DMS114 treated with DMSO at 0.1 percent for 48 hours (cell line): ENCODE results near the gene OR5H2.
"Not testable (repeated sequence)": the region's sequence is repeated elsewhere in the genome, so short reads cannot be mapped to it uniquely, and the experiment has no call there.

ENCODE experiments used
- DNase-seq: peaks from one replicate; lab custom pipeline; 2025; ENCODE audit not compliant: unreplicated experiment; lab: John Stamatoyannopoulos, UW

Gene OR5H2

DNA sequence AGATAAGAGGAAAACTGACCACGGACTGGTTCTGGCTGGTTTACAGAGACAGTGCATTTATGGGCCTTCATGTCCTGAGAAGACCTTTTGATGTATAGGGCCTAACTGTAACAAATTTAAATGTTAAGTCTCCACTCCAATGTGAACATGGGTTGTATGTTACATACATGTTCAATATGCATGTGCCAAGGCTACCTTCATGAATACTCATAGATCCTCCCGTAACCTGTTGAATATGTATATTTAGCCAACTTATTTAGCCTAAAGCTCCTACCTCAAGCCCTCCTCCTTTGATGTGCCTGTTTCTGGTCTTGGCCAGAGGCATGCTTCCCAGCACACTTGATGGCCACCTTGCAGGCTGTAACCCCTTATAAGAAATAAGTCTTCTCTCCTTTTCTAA, at the start of gene OR5H2:
TSS of gene OR5H2 (plus strand) at position 301 of the 400 bp plus-strand sequence. CDS start 398 bp downstream, outside the sequence.
- DNase-seq, result no peak

DNA sequence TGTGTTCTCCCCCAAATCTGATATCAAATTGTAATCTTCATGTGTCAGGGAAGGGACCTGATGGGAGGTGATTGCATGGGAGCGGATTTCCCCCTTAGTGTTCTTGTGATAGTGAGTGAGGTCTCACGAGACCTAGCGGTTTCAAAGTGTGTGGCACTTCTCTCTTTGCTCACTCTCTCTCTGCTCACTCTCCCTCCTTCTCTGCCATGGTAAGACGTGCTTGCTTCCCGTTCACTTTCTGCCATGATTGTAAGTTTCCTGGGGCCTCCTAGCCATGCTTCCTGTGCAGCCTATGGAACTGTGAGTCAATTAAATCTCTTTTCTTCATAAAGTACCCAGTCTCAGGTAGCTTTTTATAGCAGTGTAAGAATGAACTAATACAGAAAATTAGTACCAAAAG, 48.8 kb upstream of the OR5H2 start:
- no peak for DNase-seq

DNA sequence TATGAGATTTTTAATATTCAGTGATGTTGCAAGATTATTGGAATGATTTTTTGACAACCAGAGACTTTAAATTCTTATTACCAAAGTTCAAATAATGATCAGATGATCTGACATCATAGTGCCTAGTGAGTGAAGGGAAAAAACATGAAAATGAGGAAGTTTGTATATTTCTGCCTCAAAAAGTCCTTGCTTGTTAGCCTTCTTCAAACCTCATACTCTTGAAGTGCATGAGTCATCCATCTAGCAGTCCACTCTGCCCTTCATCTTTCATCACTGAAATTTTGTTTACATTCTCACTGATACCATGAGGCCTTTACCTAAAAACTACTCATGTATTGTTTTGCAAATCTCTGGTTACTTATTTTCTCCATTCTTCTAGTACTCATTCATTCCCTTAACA, 42.2 kb upstream of the OR5H2 start:
- DNase-seq, result no peak

DNA sequence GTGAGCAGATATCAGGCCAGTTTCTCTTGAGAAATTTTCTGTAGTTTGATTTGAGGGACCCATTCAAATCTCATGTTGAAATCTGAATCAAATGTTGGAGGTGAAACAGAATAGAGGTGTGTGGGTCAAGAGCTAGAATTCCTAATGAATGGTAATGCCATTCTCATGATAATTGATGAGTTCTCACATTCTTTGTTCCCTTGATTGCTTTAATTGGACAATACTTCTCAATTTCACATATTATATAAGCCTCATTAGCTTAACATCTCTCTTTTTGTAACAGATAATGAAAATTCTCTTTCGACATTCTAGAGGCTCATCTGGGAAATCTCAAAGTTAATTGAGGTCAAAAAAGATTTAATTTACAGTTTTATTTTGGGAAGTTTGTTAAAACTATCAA, 40.1 kb upstream of the OR5H2 start:
- no peak for DNase-seq

DNA sequence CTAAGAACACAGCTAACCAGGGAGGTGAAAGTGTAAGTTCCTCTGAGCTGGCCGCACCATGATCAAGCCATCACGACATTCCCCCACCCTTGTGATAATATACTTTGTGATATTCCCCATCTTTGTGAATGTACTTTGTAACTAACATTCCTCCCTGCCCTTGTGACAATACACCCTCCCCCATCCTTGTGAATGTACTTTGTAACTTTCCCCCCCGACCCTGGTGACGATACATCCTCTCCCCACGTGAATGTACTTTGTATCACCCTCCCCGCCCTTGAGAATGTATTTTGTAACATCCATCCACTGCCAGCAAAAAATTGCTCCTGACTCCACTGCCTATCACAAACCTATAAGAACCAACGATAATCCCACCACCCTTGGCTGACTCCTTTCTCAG, 38.5 kb upstream of the OR5H2 start:
- no peak for DNase-seq

DNA sequence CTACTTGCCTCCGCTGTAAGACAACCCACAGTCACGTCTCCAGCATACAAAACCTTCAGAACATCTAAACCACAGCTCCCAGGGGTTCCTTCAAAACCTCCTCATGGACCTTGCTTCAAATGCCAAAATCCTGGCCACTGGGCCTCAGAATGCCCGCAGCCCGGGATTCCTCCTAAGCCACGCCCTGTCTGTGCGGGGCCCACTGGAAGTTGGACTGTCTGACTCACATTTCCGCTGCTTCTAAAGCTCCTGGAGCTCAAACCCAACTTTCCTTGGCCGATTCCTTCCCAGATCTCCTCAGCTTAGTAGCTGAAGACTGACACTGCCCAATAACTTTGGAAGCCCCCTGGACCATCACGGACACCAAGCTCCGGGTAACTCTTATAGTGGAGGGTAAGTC, 36.2 kb upstream of the OR5H2 start:
- DNase-seq, result no peak

DNA sequence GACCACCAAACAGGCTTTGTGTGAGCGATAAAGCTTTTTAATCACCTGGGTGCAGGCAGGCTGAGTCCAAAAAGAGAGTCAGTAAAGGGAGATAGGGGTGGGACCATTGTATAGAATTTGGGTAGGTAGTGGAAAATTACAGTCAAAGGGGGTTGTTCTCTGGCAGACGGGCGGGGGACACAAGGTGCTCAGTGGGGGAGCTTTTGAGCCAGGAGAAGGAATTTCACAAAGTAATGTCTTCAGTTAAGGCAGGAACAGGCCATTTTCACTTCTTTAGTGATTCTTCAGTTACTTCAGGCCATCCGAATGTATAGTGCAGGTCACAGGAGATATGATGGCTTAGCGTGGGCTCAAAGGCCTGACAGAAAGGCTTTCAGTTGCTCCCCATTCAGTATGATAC, 26.3 kb upstream of the OR5H2 start:
- not testable (repeated sequence) for DNase-seq

DNA sequence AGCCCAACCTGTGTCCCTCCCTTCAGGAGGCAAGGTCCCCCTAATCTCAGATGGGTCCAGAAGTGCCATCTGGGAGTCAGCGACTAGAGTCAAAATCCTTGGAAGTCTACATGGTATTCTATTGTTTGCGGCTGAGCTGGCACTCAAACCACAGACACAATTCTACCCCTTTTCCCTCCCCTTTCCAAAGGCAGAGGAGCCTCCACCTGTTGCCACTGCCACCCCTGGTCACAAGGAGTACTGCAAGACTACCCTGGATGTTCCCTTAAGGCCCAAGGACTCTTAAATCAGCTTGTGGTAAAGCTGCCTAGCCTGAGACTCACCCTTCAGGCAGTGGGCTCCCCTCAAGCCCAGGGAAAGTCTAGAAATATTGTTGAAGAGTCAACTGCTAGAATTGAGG, 22.6 kb upstream of the OR5H2 start:
- no peak for DNase-seq

DNA sequence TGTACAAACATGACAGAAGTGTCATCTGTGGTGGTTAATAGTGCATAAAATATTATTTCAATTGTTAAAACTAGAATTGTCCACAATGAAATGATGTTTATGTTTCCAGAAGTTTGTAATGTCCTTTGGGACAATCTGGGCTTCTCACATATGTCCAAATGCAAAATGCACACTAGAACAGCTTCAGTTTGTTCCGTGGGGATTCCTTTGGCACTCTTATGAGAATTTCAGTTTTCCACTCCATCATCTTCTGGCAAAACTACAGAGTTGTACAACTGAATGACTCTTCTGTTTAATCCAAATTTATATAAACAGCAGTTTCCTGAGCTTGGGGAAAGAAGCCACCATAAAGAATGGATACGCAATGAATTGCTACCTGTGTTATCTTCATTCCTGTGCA, 20.3 kb upstream of the OR5H2 start:
- no peak for DNase-seq

DNA sequence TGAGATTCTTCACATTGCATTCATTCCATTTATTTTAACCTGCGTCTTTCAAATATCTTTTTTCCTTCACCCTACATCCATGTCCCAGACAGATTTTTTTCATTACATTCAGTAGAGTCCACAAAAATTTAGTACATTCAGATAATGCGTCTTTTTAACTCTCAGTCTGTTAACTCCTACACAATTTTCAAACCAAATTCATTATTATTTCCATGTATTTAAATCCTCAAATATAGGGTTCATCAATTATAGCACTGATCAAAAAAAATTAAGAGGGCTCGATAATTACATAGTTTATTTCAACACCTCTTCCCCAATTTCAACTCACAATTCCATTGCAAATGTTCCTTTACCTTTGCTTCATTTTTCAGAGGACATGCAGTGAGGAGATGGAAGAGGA, 18.4 kb upstream of the OR5H2 start, which contains the start of gene OR5H6:
TSS of gene OR5H6 (plus strand) at position 301 of the 400 bp plus-strand sequence. CDS start at position 390, 89 bp downstream.
- no peak for DNase-seq

DNA sequence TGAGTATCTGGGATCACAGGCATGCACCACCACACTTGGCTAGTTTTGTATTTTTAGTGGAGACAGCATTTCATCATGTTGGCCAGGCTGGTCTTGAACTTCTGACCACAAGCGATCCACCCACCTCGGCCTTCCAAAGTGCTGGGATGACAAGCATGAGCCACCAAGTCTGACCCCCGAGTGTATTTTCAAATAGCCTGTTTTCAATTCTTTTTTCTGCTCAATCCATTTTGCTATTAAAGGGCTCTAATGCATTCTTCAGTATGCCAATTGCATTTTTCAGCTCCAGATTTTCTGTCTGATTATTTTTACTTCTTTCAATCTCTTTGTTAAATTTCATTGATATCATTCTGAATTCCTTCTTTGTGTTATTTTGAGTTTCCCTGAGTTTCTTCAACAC, 12.5 kb upstream of the OR5H2 start:
- no peak for DNase-seq

DNA sequence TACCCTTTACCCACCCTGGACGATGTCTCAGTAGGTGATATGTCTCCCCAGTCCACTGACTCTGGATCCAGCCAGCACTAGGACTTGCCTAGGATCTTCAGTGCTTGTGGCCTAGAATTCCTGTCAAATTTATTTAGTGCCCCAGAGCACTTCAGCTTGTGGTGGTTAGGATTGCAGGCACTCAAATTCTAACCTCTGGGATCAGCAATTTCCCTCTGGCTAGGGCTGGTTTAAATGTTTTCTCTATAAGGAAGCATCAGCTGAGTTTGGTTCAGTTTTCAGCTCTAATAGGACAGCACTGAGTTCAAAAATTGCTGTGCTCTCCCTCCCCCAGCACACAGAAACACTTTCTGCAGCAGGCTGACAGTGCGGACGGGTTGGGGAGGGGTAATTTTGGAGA, 10.2 kb upstream of the OR5H2 start:
- no peak for DNase-seq

DNA sequence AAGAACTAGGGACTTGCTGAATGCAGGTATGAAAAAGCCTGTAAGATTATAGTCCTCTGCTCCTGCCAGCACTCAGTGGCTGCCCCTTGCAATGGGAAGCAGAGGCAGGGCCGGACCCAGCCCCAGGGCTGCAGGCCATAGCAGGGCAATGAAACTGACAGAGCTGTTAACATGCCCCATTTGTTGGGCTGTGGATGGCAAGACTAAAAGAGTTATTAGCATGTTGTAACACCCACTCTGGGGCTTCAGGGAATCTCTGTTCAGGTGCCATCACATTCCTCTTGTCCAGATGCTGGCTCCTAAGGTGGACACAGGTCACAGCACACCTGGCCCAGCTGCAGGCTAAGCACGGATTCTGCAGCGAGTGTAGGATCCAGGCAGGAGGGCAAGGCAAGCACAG, 7.4 kb upstream of the OR5H2 start:
- DNase-seq, result no peak

DNA sequence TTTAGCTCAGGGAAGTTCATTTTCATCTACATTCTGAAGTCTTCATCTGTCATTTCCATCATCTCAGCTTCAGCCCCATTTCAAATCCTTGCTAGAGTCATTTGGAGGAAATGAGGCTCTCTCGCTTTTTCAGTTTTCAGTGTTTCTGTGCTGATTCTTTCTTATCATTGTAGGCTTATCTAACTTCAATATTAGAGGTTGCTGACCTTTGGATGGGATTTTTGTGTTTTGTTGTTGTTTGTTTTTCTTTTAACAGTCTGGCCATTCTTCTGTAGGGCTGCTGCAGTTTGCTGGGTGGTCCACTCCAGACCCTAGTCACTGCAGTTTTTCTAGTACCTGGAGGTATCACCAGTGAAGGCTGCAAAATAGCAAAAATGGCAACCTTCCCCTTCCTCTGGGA, 8.6 kb downstream of the OR5H2 start:
- DNase-seq, result no peak

DNA sequence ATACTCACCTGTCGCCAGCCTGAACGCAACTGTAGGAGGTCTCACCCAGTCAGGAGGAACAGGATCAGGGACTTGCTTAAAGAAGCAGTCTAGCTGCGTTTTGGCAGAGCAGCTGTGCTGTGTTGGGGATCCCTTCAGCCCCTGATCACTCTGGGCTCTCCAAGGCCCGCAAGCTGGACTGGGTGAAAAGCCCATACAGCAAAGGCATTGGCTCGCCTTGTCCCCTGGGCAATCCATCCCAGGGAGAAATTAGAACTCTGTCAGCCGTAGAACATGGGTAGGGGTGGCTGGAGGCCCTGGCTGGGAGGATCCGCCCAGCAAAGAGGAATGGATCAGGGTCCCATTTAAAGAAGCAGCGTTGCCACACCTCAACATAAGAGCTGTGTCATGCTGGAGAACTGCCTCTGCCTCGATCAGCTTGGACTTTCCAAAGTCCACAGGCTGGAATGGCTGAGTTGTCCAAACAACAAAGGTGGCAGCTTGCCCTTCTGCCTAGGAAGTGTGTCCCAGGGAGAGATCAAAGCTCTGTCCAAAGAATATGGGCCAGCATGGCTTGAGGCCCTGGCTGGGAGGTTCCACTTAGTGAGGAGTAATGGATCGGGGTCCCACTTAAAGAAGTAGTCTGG, 9.1 kb downstream of the OR5H2 start:
- DNase-seq, result no peak

DNA sequence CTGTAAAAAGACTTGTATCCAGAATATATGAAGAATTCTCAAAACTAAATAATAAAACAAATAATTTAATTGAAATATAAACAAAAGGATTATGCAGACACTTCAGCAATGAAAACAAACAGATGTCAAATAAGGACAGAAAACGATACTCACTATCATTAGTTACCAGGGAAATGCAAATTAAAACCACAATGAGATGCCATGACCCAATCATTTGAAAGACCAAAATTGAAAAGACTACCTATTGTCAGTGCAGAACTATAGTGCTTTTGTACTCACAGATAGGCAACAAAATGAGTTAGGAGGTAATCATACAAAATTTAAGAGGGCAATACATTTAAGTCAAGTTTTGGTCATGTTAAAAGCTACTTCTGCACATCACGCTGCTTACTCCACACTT, 39.8 kb downstream of the OR5H2 start:
- DNase-seq, result no peak

DNA sequence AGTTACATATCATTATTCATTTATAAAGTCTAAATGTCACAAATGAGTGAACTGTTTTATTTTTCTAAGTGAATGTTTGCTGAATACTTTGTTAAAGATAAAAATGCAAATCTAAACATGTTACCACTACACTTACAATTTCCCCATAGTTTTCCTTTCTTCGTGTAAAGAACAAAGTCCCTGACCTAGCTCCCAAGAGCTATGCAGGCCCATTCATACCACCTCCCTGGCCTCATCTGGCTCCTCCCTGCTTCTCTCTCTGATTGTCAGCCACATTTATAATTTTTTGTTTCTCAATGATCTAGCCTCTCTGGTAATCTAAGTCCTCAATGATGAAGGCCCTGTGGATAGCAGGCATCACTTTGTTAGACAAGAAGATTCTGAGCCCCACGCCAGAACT, 40.4 kb downstream of the OR5H2 start:
- DNase-seq, result no peak

DNA sequence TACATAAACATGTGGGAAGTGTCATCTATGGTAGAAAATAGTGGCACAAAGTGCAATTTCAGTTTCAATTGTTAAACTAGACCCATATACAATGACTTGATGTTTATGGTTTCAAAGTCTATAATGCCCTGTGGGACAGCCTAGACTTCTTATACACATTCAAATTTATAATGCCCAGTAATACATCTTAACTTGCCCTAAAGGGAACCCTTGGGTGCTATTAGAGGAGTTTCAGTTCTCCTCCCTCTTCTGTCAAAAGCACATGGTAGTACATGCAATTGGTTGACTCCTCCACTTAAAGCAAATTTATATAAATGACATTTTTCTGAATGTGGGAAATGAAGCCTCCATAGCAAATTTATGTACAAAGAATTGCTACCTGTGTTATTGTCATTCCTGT, 41.1 kb downstream of the OR5H2 start:
- no peak for DNase-seq

DNA sequence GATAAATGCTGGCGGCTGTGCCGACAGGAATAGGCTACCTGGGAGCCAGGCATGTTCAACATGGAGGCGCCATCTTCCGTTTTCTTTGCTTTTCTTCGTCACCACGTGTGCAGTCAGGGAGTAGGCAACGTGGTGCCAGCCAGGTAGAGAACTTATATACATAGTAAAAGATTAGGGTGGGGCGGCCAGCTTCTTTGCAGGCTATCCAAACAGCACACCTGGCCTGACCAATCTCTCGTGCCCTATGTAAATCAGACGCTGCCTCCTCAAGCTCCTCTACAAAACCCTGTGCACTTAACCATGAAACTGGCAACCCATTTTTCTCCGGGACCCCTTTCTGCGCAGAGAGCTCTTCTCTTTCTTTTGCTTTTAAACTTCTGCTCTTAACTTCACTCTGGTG, 42.8 kb downstream of the OR5H2 start:
- DNase-seq, result no peak

DNA sequence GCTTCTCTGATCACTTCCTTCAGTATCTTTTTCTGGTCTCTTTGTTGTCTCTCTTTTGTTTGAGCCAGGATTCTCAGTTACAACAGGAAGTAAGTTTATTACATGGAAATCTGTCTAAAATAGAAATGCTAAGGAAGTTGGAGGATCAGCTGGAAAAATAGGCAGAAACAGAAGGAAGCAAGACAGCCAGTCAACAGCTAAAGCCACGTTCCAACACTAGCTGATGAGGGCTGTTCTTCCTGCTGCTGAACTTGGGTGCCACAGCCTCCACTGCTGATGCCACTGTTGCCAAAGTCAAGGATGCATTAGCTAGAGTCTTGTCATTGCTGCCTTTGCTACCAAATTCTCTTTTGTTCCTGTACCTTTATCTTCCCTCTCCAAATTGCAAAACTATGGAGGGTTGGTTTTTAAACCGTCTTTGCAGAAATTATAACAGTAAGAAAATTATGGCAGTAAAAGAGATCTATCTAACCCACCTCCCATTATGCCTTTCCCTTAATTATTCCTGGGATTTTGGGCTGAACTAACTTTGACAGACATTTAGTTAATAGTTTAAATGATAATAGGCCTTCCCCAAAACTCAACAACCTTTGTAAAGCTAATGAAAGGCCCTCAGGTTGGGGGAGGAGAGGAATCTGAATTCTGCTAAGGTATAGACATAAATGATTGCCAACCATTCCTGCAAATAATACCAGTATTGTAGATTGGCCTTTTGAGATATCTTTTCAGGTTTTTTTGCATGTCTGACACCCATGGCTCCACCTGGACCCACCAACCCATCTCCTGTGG, 44.0 kb downstream of the OR5H2 start:
- no peak for DNase-seq

DNA sequence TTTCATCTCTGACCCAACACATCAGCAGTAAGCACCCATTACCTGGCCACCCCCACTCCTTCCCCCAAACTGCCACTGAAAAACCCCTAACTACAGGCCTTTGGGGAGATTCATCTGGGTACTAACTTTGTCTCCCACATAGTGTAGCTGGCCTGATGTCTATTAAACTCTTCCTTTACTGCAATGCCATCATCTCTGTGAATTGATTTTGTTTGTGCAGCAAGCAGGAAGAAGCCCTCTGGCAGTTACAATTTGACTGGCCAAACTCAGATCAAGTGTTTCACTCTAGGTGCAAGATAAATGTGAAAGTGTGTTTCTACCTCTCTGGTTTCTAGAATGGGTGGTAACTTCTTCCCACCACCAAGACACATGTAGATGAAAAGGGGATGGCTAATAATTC, 44.6 kb downstream of the OR5H2 start:
- no peak for DNase-seq

DNA sequence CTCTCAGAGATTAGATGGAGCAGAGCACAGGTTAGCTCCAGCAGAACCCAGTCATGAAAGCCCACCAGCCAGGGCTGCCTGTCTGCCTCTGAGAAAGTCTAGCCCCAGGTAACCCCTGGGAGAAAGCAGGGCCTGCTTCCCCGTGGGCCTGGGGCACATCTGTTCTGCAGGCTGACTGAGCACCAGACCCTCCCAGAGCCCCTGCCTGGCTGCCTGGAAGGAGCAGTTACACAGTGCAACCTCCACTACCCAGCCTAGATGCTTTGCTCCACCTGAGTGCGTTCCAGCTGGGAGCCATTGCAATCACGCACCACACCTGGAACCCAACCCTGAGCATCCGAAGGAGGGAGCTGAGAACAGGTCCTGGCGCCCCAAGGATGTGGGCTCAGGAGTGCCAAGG, 46.6 kb downstream of the OR5H2 start:
- no peak for DNase-seq
